SIG-M5 treated with dmso at 0.1 percent for 504 hours (cell line): ENCODE data around the gene DHX9.

Experiments
- DNase-seq: peaks from one replicate; lab custom pipeline; 2025; ENCODE audit not compliant: unreplicated experiment; lab: John Stamatoyannopoulos, UW

The DHX9 gene

GRCh38 chr1:182839209-182840066, at the start of gene DHX9:
DHX9 (plus strand) TSS chr1:182839347; CDS start chr1:182842567, 3,220 bp downstream.
- peak; percentile 93 for DNase-seq

- DNase-seq = no peak
Observed at GRCh38 chr1:182791281-182792179, 47.6 kb upstream of the DHX9 start.

GRCh38 chr1:182794091-182794490, 45.1 kb upstream of the DHX9 start:
- no peak for DNase-seq

GRCh38 chr1:182794676-182795201, 44.4 kb upstream of the DHX9 start:
- DNase-seq = no peak

- DNase-seq = peak; percentile 99
Observed at GRCh38 chr1:182795563-182796228, 43.5 kb upstream of the DHX9 start.

GRCh38 chr1:182802006-182802803, 36.9 kb upstream of the DHX9 start:
- no peak for DNase-seq

GRCh38 chr1:182803846-182804245, 35.3 kb upstream of the DHX9 start:
- no peak for DNase-seq

- DNase-seq = no peak
Observed at GRCh38 chr1:182806015-182806678, 33.0 kb upstream of the DHX9 start.

GRCh38 chr1:182807907-182808306, 31.2 kb upstream of the DHX9 start:
- no peak for DNase-seq

GRCh38 chr1:182809414-182809957, 29.7 kb upstream of the DHX9 start:
- DNase-seq = no peak

GRCh38 chr1:182811975-182812722, 27.0 kb upstream of the DHX9 start:
- no peak for DNase-seq

- DNase-seq = no peak
Observed at GRCh38 chr1:182816863-182817262, 22.3 kb upstream of the DHX9 start.

- no peak for DNase-seq
Observed at GRCh38 chr1:182817802-182818201, 21.3 kb upstream of the DHX9 start.

GRCh38 chr1:182823220-182823619, 15.9 kb upstream of the DHX9 start:
- DNase-seq = peak; percentile 43

GRCh38 chr1:182826892-182827291, 12.3 kb upstream of the DHX9 start:
- DNase-seq = no peak

- DNase-seq = peak; percentile 39
Observed at GRCh38 chr1:182829285-182829932, 9.7 kb upstream of the DHX9 start.

GRCh38 chr1:182833271-182833670, 5.9 kb upstream of the DHX9 start:
- no peak for DNase-seq

GRCh38 chr1:182834326-182834725, 4.8 kb upstream of the DHX9 start:
- DNase-seq = no peak
